HS-5 (cell line): ENCODE measurements around the gene RHEBL1.

ENCODE experiments used
- DNase-seq: peaks from one replicate; pipeline ENCODE4 v3.0.0-alpha.2; 2012; ENCODE audit warnings: low read depth

The RHEBL1 gene

DNA sequence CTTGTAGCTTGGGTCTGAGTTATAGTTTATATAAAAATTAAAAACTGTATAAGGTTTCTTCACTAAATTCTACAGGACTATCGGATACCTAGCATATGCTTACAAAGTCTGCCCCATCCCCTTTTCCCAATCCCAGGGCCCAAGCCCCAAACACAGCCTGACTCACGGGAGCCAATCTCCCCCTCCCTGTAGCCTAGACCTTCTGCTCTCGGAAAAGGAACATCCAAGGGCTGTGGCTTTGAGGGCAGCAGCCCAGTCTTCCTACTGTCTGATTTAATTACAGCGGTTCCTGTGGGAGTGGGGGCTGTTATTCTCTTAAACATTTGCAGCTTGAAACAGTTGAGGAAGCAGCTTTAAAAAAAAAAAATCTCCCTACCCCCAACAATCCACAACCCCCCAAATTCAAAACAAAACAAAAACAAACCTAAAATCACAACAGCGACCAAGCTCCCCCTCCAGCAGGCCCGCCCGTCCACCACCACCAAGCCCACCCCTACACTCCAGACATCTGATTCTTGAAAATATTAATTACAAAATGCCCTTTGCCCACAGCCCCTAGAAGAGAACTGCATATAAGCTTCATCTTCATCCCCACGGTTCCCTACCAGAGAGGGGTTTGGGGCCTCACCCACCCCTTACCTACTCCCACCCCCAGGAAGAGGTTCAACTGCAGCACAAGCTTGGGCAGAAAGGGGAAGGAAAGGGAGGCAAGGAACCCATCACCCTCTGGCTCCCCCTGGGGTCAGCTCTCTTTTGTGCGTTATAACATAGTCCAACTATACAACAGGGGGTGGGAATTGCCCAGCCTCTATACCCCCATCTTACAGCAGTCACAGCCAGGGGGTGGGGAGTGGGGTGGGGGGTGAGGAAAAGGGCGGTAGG, 50.1 kb downstream of the RHEBL1 start:
- DNase-seq: no peak

DNA sequence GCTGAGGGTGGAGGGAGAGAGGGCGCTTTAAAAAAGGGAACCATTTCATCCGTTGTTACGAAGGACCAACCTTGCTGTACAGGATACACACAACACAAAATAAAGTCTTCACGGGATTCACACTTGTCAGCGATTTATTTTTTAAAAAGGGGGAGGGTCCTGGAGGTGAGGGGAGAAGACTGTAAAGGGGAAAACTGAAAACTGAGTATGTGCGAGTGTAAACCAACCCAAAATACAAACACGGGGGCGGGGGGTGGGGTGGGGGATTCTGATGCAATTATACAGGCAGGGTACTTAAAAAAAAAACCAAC, 50.7 kb downstream of the RHEBL1 start:
- no peak for DNase-seq

DNA sequence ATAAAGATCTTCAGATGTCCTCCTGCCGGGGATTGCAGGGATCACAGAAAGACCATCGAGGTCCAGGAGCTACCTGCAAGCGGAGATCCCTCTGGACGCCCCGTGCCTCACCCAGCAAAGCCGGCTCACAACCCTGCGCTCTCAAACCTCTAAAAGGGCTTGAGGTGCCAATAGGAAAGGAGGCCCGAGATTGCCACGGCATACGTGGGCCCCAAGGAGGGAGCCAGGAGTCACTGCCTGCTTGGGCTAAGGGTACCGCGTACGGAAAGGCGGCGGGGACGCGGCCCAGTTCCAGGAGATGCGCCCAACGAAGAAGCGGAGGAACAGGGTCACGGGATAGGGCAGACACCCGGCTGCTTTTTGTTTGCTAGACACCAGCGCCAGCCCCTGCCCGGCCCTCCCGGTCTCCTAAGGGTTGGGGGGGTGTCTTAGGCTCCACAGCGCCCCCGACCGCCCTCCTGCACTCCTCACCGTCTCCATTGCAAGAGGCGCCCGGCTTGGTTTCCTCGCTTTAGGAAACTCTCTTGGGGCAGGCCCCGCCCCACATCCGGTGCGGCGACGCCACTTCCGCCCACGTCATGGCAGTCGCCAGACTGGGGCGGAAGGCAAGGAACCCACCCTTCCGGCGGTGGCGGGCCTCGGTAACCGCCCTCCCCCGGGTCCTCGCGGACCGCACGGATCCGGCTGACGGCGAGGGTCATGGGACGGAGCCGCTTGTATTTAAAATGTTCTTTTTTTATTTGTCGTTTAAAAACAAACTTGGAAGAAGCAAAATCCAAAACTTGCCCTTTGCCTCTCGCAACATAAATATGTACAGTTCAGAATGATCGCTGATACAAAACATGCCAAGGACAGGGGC, 51.3 kb downstream of the RHEBL1 start, which contains the start of gene PRKAG1:
Gene PRKAG1 (minus strand): TSS at position 516 of the 859 bp plus-strand sequence. CDS start 36 bp downstream, at position 480.
- DNase-seq: peak; percentile 77

DNA sequence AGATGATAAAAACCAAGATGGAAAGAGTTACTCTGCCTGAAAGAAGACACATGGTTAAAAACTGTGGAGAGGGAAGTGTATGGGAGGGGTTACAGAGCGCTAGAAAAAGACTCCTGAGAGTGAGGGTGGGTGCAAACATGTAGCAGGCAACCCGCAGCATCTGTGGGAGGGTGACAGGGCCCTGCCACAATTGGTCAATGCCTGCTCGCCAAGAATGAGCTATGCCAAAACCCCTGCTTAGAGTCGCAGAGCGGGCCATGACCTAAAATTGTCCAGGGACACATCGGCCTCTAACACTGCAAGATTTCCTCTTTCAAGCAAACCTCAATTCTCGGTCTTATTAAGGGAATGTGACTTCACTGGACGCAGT, 51.9 kb downstream of the RHEBL1 start:
- DNase-seq: no peak

DNA sequence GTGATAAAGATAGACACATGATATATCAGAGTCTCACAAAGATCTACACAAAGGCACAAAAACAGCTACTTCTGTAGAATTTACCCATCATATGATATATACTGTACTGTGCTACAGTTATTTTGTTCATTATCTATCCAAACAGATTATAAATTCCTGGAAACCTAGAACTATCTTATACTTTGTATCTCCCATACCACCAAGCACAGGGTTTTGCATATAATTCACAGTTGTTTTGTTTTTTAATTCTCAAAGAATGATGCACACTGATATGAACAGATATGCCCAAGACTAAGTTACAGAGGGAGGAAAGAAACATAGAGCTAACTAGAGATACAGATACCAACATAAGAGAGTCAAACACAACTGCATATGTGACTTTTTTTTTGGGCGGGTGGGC, 54.6 kb downstream of the RHEBL1 start:
- DNase-seq: no peak
